GM10266 (cell line): Measurements from ENCODE around the gene TPI1.
"Not testable (repeated sequence)": the region's sequence is repeated elsewhere in the genome, so short reads cannot be mapped to it uniquely, and the experiment has no call there.

Experiments used
- DNase-seq: peaks from one replicate; pipeline ENCODE4 v3.0.0; 2012; ENCODE audit errors: extremely low spot score
- CTCF ChIP-seq: IDR thresholded peaks from 2 replicates; pipeline ENCODE4 v1.5.1; 2012; ENCODE audit warnings: mild to moderate bottlenecking, low read depth; ENCODE audit not compliant: control insufficient read depth, insufficient read depth; ENCODE audit errors: missing control alignments

TPI1 gene

GRCh38 chr12:6866163-6866919 is 990 bp upstream of the TPI1 start:
- DNase-seq = no peak
- no peak for TF ChIP-seq CTCF

DNA sequence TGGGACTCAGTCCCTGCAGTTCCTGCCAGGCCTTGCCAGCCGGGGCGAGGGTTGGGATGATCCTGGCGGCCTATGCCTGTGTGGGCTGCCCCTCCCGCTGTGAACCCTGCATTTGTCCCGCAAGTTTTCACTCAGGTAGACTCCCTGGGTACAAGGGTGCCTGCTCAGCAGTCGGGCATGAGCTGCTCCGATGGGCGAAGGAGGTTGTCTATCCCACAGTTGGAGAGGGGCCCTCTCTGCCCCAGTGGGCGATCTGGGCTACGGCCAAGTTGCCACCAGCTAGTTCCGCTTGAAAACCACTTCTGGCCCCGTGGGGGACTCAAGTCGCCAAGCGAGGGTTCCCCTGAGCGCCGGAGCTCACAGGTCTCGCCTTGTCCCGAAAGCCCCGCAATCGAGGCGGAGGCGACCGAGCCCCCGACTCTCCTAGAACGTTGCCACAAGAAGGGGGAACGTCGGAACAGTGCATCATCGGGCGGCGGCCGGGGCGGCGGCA is 365 bp upstream of the TPI1 start:
- no peak for TF ChIP-seq CTCF
- DNase-seq = no peak

GRCh38 chr12:6868211-6869048 is 1.1 kb downstream of the TPI1 start:
- DNase-seq = no peak

GRCh38 chr12:6869049-6870021 is 2.0 kb downstream of the TPI1 start:
- peak; percentile 85 for DNase-seq
- TF ChIP-seq CTCF = peak; percentile 84

More at GRCh38 chr12:6868211-6869048, 1.1 kb downstream of the TPI1 start:
- peak; percentile 27 for TF ChIP-seq CTCF

DNA sequence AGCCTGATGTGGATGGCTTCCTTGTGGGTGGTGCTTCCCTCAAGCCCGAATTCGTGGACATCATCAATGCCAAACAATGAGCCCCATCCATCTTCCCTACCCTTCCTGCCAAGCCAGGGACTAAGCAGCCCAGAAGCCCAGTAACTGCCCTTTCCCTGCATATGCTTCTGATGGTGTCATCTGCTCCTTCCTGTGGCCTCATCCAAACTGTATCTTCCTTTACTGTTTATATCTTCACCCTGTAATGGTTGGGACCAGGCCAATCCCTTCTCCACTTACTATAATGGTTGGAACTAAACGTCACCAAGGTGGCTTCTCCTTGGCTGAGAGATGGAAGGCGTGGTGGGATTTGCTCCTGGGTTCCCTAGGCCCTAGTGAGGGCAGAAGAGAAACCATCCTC is 3.0 kb downstream of the TPI1 start:
- not testable (repeated sequence) for DNase-seq

DNA sequence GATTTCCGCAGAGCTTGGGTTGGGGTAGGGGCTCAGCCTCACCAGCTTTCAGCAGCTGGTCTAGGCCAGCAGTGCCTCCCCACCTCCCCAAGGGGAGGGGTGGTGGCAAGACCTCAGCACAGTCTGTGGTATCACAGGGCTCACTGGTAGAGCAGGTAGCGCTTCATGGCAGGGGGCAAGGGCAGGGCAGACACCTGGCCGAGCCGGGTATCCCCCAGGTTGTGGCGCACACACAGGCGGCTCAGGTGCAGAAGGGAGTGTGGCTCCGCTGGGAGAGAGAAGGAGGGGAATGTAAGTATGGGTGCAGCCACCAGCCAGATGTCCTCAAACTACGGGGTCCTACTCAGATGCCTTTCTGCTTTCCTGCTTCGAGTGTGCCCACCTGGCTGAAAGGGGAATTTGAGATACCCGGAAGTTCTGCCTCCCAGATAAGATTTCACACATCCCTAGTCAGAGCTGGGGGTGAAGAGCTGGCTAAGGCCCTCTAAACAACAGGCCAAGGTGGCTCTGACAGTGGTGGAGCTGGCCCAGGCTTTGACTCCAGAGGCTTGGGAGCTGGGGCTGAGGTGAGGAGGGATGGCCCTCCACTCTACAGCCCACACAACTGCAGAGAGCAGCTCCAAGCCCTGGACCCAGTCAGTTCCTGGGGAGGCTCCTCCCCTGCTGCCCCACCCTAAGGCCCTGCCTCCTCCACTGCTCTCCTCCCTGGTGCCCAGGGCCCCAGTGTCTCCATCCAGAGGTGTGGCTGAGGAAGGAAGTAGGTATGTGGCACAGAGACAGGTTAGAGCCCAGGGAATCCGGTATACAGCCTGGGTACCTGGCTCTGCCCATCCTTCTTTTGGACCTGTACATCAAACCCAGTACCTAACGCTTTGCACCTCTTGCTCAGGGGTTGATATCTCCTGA is 4.0 kb downstream of the TPI1 start:
- no peak for TF ChIP-seq CTCF
- DNase-seq = peak; percentile 57
